Activated CD8-positive, alpha-beta T cell treated with anti-CD3 and anti-CD28 coated beads for 36 hours (primary cell): ENCODE data around the gene NEURL1. TPM values are rescaled to one million over a fixed set of nuclear protein-coding genes. Genes with fewer than 3 reads are reported as not detected.
A peak's percentile ranks its signal among the peaks of the same experiment; 100 is the strongest.

Experiments
- ATAC-seq: fragments of 200-7000 bp; cut with Tn5 transposase; one replicate; pipeline ENCODE4 v1.10.0; 2021; ENCODE audit warnings: mild to moderate bottlenecking, moderate library complexity
- CTCF ChIA-PET: fragments of 350-600 bp; sonication (Branson Sonifier 250); formaldehyde crosslinking; loops from one replicate; lab custom pipeline; 2021; ENCODE audit warnings: antibody characterized with exemption; lab: Charles Lee
- POLR2A ChIA-PET: fragments of 350-600 bp; sonication (Branson Sonifier 250); formaldehyde crosslinking; loops from one replicate; lab custom pipeline; 2021; ENCODE audit warnings: antibody characterized with exemption; lab: Charles Lee
- DNase-seq: peaks from one replicate; pipeline ENCODE4 v3.0.0-alpha.2; 2020
- H3K27ac Mint-ChIP-seq: one replicate; pipeline ENCODE4 v1.8.0; 2021; ENCODE audit warnings: mild to moderate bottlenecking, mixed read lengths
- H3K27me3 Mint-ChIP-seq: one replicate; pipeline ENCODE4 v1.8.0; 2021; ENCODE audit warnings: mixed read lengths
- H3K36me3 Mint-ChIP-seq: one replicate; pipeline ENCODE4 v1.8.0; 2021; ENCODE audit warnings: low read depth, mixed read lengths
- H3K4me1 Mint-ChIP-seq: one replicate; pipeline ENCODE4 v1.8.0; 2021; ENCODE audit warnings: low read depth, mixed read lengths
- H3K4me3 Mint-ChIP-seq: one replicate; pipeline ENCODE4 v1.8.0; 2021; ENCODE audit warnings: mild to moderate bottlenecking, moderate library complexity, mixed read lengths
- H3K9me3 Mint-ChIP-seq: one replicate; pipeline ENCODE4 v1.8.0; 2021; ENCODE audit warnings: mixed read lengths
- CTCF ChIP-seq: fragments of 200-600 bp; IDR thresholded peaks from one replicate; pipeline ENCODE4 v1.8.0; 2022; ENCODE audit warnings: antibody characterized with exemption, mild to moderate bottlenecking
- intact Hi-C: fragments of 100-400 bp; cut with micrococcal nuclease; formaldehyde crosslinking; loops from one replicate; pipeline ENCODE4 v1.10.0; 2022
- total RNA-seq, 2 experiments: library from RNA; stranded (reverse); gene quantifications; one replicate each; pipeline ENCODE4 v1.2.3, GENCODE V29; 2021

Gene NEURL1
- total RNA-seq, 2 experiments from 2014 or later, result 1.7 to 1.9 TPM

- peak; percentile 62 for DNase-seq
- Mint-ChIP-seq H3K4me1 (peaks cover 36% of the 10 kb centered on the region), H3K9me3 (no peaks in the 10 kb centered on the region), H3K36me3 (peaks cover 27% of the 10 kb centered on the region), H3K27ac (peak overlapping the region; percentile 80), H3K4me3 (peak overlapping the region; percentile 80), H3K27me3 (no peaks in the 10 kb centered on the region)
- ATAC-seq, result peak; percentile 70
- no peak for TF ChIP-seq CTCF
- intact Hi-C loops, result loop anchor here (5.0 kb wide), 1 partner anchor 36 kb away; no protein-coding TSS in a partner anchor
- POLR2A ChIA-PET, result interaction anchor here (0.6 to 1.9 kb wide), 7 partner anchors 11 to 67 kb away, joined by 3 to 7 read pairs (median 4); no protein-coding TSS in a partner anchor
- CTCF ChIA-PET, result interaction anchor here (0.6 to 4.9 kb wide), 9 partner anchors 12 to 142 kb away, joined by 3 to 38 read pairs (median 3); no protein-coding TSS in a partner anchor
Observed at GRCh38 chr10:103451091-103451813, 42.3 kb upstream of the NEURL1 start.

DNA sequence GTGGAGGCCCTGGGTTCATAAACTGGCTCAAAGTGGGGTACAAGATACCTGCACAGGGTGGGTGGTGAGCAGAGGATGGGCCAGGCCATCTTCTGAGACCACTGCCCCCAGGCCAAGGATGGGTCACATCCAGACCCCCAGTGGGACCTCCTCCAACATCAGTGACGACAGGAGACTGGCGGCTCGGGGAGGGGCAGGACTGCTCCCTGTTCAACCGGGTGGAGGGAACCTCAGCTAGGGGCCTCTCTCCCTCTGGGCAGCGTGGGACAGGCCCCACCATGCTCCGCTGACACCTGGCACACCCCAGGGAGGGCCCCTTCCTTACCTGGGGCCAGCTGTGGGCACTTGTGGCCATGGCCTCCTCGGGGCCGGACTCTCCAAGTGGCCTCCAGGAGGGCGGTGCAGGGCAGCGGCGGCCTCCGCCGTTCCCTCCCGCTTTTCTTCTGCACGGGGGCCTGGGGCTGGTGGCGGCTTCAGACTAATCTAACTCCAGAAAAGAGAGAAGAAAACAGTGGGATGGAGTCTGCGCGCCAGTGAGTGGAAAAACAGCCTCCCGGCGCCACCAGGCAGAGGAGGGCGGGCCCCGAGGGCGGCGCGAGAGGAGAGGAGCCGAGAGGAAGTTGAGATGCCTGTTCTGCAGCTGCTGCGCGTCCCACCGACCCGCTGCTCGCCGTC lies 41.5 kb upstream of the NEURL1 start, which contains the start of gene CALHM2:
Gene CALHM2 (minus strand): TSS at position 540 of the 675 bp plus-strand sequence. CDS start 2,429 bp downstream, outside the sequence.
- TF ChIP-seq CTCF, result no peak
- CTCF ChIA-PET, result interaction anchor here (0.9 to 4.9 kb wide), 10 partner anchors 11 to 141 kb away, joined by 3 to 38 read pairs (median 3); no protein-coding TSS in a partner anchor
- Mint-ChIP-seq H3K4me3 (peak within 1 kb of the TSS; percentile 80), H3K27ac (peak within 1 kb of the TSS; percentile 80), H3K36me3 (peaks cover 23% of the 10 kb centered on the region), H3K27me3 (no peaks in the 10 kb centered on the region), H3K9me3 (no peaks in the 10 kb centered on the region), H3K4me1 (peaks cover 36% of the 10 kb centered on the region)
- POLR2A ChIA-PET, result interaction anchor here (0.6 to 1.9 kb wide), 11 partner anchors 9 to 66 kb away, joined by 3 to 8 read pairs (median 4); partner anchors contain the start of genes ATP5MK and PDCD11
- intact Hi-C loops, result loop anchor here (5.0 kb wide), 1 partner anchor 35 kb away; no protein-coding TSS in a partner anchor
- ATAC-seq (peak; percentile 76), DNase-seq (peak; percentile 73)

- DNase-seq (no peak), ATAC-seq (peak; percentile 3)
- intact Hi-C loops, result loop anchor here (5.0 kb wide), 1 partner anchor 35 kb away; no protein-coding TSS in a partner anchor
- CTCF ChIA-PET, result interaction anchor here (0.8 to 4.9 kb wide), 9 partner anchors 10 to 140 kb away, joined by 3 to 38 read pairs (median 4); no protein-coding TSS in a partner anchor
- Mint-ChIP-seq H3K27ac (peak overlapping the region; percentile 73), H3K36me3 (peaks cover 19% of the 10 kb centered on the region), H3K9me3 (no peaks in the 10 kb centered on the region), H3K4me1 (peaks cover 36% of the 10 kb centered on the region), H3K27me3 (no peaks in the 10 kb centered on the region), H3K4me3 (peak overlapping the region; percentile 80)
- no peak for TF ChIP-seq CTCF
- POLR2A ChIA-PET, result interaction anchor here (0.6 to 1.9 kb wide), 8 partner anchors 10 to 65 kb away, joined by 3 to 8 read pairs (median 4); partner anchors contain the start of genes ATP5MK and PDCD11
Observed at GRCh38 chr10:103452506-103453230, 40.8 kb upstream of the NEURL1 start.

GRCh38 chr10:103454026-103454425 lies 39.5 kb upstream of the NEURL1 start:
- H3K27ac Mint-ChIP-seq, result no peak overlapping the region
- intact Hi-C loops, result loop anchor here (5.0 kb wide), 1 partner anchor 33 kb away; no protein-coding TSS in a partner anchor
- no peak for ATAC-seq
- ChIA-PET CTCF (interaction anchor here (1.3 to 4.9 kb wide), 4 partner anchors 11 to 31 kb away, joined by 4 to 38 read pairs (median 6); no protein-coding TSS in a partner anchor), POLR2A (interaction anchor here (0.5 to 1.6 kb wide), 4 partner anchors 8 to 1276 kb away, joined by 3 to 5 read pairs (median 3); no protein-coding TSS in a partner anchor)
- TF ChIP-seq CTCF, result no peak
- no peak for DNase-seq
- no peaks in the 10 kb centered on the region for H3K9me3 Mint-ChIP-seq
- H3K27me3 Mint-ChIP-seq, result no peaks in the 10 kb centered on the region
- peaks cover 11% of the 10 kb centered on the region for H3K36me3 Mint-ChIP-seq
- peaks cover 33% of the 10 kb centered on the region for H3K4me1 Mint-ChIP-seq
- H3K4me3 Mint-ChIP-seq, result no peak overlapping the region
